GM19395 (cell line): ENCODE data around the gene NUDT19.
"Not testable (repeated sequence)": the region's sequence is repeated elsewhere in the genome, so short reads cannot be mapped to it uniquely, and the experiment has no call there.

ENCODE experiments used
- ATAC-seq: cut with Tn5 transposase; IDR thresholded peaks from one replicate; pipeline ENCODE4 v1.9.1; 2021; ENCODE audit warnings: mild to moderate bottlenecking, moderate library complexity; ENCODE audit not compliant: unreplicated experiment

The NUDT19 gene

DNA sequence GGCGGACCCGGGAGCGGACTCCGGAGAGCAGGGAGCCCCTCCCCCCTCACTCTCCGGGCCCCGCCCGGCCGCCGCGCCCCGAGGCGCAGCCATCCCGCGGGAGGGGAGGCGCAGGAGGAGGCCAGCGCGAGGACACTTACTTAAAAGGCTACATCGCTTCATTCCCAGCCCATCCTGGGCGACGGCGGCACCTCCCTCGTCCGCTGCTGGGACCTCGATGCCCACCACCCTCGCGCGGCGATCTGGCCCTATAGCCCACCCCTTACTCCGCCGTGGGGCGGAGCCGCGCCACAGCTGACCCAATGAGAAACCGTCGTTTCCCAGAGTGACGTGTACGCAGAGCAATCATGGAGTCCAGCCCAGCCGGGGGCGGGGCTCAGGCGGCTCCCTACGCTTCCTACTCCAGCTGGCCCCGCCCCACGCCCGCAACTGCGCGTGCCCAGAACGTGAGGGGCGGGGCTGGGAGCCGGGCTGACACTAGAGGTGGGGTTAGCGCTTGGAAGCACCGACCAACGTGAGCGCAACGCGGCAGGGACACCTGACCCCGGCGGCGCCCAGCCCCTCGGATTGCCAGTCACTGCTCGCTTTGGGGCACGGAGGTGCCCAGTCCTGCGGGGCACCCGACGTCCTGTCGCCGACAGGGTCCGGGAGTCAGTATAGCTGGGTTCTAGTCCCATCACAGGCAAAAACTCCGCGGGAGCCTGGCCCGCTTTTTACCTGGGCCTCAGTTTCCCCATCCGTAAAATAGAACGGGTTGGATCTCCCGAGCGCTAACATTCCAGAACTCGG is 16.5 kb upstream of the NUDT19 start, which contains the start of gene ANKRD27:
ANKRD27 (minus strand) TSS at position 250 of the 789 bp plus-strand sequence. CDS start 16,165 bp downstream, outside the sequence.
- ATAC-seq = peak; percentile 98

DNA sequence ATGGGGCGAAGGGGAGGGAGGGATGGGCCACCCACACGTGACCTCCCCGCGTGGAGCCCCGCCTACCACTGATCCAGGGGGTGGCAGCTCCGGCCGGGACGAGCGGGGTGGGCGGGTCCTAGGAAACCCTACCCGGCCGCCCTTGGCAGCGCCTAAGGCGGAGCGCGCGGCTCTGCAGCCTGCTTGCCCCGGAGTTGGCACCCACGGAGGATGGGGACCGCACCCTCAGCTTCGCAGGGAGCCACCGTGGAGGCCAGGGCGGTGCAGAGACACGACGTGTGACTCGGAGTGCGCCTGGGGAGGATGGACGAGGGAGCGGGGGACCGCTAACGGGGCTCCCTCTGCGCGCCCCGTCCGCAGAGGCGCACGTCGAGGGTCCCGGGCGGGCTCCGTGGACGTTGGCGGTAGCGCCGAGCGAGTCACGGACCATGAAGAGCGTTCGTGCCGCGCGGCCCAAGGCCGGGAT is 15.9 kb upstream of the NUDT19 start, which contains the start of gene RGS9BP:
RGS9BP (plus strand) TSS at position 129 of the 466 bp plus-strand sequence. CDS start 416 bp downstream, outside the sequence.
- ATAC-seq = peak; percentile 26

DNA sequence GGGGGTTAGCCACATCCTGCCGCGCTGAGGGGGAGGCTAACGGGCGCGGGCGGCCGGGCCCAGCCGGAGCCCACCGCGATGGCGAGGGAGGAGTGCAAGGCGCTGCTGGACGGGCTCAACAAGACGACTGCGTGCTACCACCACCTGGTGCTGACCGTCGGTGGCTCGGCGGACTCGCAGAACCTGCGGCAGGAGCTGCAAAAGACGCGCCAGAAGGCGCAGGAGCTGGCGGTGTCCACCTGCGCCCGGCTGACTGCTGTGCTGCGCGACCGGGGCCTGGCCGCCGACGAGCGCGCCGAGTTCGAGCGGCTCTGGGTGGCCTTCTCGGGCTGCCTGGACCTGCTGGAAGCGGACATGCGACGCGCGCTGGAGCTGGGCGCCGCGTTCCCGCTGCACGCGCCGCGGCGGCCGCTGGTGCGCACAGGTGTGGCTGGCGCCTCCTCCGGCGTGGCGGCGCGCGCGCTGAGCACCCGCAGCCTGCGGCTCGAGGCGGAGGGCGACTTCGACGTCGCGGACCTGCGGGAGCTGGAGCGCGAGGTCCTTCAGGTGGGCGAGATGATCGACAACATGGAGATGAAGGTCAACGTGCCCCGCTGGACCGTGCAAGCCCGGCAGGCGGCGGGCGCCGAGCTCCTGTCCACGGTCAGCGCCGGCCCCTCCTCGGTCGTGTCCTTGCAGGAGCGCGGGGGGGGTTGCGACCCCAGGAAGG is 15.3 kb upstream of the NUDT19 start:
- no peak for ATAC-seq

DNA sequence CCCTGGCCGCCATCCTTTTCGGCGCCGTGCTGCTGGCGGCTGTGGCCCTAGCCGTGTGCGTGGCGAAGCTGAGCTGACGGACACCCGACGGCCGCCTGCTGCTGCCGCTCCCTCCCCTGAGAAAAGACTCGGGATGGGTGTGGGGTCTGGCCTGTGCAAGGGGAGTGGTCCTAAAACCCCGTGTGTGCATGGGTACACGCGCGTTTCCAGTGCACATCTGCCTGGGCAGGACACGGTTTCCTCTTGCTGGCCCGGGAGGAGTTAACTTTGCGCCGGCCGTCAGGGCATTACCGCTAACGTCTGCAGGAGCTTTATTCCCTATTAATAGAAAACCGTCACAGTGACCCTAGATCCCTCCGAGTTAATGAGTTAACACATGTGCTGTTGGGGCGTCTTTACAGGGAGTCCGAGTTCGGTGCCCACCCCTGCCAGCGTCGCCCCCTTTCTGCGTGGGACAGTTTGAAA is 14.7 kb upstream of the NUDT19 start:
- ATAC-seq = no peak

DNA sequence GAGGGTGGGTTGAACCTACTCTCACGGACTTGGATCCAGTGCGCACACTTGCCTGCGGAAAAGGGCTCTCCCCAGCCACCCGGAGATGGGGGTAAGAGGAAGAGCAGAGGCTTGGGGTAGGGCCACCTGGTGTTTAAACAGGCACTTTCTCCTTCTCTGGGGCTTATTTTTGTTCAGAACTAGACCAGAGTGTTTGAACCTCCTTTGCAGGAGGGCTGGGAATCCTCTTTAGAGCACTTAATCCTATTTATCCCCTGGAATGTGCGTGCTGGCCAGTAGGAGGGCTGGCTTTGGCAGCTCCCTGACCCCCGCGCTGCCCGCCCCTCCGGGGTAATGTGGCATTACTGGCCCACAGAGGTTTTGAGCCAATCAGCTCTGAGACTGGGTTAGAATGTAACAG is 14.0 kb upstream of the NUDT19 start:
- ATAC-seq = no peak

DNA sequence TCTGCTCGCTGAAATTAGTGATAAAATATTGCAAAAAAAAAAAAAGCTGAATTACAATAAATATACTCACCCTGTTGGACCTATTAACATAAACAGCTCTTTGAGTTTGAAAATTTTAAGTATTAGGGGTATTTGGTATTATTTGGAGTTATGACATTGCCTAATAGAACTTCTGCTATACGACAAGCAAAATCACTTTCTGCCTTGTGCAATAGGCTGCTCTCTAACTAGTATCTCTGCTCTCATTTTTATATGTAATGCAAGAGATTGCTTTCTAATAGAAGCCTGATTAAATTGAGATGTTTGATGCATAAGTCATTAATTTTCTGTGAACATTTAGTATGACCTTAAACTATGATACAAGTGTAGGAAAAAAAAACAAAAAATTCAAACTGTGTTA is 10.6 kb upstream of the NUDT19 start:
- no peak for ATAC-seq

DNA sequence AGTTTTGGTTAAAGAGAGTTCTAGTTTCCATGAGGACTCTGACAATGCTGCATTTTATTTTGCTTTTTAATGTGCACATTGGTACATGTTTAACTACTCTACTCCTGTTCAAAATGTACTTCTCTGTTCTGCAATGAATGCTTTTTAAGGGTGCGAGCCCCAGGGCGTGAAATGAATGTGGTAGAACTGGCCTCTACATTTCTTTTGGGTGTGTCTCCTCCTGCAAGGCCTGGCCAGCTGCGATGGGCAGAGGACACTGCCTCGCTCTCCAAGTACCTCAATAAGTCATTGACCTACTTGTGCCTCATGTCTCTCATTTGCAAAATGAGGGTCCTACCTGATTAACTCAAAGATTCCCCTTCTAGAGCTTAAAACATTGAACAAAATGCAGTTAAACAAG is 9.3 kb upstream of the NUDT19 start:
- no peak for ATAC-seq

DNA sequence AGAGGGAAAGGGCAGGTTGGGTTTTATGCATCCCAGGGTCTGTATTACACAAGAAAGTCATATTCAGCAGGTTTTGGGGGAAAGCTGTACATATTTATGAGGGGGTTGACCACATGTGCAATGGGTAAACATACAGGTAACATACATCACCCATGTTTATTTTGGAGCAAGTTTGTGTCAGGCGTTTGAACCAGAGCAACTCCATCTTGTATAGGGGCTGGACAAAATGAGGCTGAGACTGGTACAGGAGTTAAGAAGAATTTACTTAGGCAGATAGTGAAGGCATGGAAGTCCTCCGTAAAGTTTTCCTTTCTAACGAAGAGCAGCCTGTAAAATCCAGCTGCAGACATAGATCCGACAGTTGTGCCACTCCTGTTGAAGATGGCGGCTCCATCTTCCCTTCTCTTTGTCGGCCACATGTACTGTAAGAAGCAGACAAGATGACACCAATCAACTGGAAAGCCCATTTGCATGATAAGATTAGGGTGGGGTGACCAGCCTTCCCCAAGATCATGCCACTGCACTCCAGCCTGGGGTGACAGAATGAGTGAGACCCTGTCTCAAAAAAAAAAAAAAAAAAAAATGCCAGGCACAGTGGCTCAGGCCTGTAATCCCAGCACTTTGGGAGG is 4.7 kb upstream of the NUDT19 start:
- ATAC-seq = no peak

DNA sequence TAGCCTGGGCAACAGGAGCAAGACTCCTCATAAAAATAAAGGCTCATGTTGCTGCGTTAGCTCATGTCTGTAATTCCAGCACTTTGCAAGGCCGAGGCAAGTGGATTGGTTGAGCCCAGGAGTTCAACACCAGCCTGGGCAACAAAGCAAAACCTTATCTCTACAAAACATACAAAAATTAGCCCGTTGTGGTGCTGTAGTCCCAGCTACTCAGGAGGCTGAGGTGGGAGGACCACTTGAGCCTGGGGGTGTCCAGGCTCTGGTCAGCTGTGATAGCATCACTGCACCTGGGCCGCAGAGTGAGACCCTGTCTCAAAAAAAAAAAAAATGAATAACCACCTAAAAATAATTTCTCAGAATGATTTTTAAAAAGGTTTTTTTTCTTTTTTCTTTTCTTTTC is 3.9 kb upstream of the NUDT19 start:
- no peak for ATAC-seq

DNA sequence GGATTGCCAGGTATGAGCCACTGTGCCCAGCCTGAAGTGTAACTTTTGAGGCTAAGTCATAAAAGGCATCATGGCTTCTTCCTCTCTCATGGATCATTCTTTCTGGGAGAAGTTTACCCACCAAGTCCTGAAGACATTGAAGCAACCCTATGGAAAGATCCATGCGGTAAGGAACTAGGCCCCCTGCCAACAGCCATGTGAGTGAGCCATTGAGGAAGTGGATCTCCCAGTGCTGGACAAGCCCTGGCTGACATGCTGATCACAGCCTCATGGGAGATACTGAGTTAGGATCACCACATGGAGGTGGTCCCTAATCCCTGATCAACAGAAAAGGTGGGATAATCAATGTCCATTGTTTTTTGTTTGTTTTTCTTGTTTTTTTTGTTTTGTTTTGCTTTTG is 3.3 kb upstream of the NUDT19 start:
- ATAC-seq = no peak

DNA sequence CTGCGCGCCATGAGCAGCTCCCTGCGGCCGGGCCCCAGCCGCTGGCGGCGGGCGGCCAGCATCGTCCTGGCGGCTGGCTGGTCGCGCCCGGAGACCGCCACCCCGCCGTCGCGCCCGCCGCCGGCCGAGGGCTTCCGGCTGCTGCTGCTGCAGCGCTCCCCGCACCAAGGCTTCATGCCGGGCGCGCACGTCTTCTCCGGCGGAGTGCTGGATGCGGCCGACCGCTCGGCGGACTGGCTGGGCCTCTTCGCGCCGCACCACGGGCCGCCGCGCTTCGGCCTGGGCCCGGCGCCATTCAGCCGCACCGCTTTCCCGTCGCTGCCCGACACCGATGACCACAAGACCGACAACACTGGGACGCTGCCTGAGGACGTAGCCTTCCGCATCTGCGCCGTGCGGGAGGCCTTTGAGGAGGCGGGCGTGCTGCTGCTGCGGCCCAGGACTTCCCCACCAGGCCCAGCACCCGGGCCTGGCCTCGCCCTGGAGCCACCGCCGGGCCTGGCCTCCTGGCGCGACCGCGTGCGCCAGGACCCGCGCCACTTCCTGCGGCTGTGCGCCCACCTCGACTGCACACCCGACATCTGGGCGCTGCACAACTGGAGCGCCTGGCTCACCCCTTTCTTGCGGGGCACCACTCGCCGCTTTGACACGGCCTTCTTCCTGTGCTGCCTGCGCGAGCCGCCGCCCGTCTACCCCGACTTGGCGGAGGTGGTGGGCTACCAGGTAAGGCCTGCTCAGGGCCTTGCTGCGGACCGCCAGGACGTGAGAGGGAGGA is 518 bp downstream of the NUDT19 start:
- ATAC-seq = peak; percentile 59

DNA sequence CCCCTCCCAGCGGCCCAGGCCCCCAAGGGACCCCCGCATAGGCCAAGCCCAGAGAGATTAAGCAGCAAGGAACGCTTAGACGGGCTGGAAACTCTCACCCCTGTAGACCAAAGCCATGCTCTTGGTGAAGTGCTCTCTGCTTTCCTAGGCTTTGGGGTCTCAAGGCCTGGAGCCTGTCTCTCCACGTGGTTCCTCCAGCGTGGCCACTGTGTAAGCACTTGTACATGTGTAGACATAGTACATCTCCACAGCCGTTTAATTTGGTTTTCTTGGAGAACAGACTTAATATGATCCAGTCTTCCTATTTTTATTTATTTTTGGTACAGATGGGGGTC is 1.1 kb downstream of the NUDT19 start:
- ATAC-seq = peak; percentile 9

DNA sequence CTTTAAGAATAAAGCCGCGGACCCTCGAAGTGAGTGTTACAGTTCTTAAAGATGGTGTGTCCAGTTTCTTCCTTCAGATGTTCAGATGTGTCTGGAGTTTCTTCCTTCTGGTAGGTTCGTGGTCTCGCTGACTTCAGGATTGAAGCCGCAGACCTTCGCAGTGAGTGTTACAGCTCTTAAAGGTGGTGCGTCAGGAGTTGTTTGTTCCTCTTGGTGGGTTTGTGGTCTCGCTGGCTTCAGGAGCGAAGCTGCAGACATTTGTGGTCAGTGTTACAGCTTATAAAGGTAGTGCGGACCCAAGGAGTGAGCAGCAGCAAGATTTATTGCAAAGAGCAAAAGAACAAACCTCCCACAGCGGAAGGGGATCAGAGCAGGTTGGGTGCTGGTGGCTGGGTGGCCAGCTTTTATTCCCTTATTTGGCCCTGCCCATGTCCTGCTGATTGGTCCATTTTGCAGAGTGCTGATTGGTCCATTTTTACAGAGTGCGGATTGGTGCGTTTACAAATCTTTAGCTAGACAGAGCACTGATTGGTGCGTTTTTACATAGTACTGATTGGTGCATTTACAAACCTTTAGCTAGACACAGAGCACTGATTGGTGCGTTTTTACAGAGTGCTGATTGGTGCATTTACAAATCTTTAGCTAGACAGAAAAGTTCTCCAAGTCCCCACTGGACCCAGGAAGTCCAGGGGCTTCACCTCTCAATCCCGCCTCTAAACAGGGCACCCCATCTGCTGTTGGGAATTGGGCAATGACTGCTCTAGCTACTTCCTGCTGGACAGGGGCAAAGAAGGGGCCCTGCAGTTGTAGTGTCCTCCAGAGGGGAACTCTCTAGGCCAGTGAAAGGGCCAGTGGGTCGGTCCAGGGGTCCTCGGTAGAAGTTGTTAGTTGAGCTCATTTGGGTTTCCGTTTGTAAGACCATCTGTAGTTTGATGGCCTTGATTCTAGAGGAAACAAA is 1.8 kb downstream of the NUDT19 start:
- not testable (repeated sequence) for ATAC-seq

DNA sequence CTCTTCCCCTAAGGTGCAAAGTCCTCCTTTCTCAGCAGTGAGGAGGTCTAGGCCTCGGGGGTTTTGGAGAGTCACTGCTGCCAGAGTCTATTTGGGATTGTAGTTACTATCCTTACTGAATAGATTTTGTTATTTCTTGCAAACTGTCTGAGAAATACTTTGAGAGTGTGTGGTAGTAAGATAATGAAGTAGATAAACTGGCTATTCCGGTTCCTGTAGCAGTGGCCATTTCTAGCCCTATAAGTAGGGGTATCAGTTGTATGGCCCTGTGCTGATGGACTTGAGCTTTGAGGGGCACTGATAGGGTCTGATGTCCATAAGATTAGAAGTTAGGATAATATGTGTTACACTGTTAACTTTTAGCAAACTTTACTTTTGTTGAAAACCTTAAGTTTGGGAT is 2.7 kb downstream of the NUDT19 start:
- not testable (repeated sequence) for ATAC-seq

DNA sequence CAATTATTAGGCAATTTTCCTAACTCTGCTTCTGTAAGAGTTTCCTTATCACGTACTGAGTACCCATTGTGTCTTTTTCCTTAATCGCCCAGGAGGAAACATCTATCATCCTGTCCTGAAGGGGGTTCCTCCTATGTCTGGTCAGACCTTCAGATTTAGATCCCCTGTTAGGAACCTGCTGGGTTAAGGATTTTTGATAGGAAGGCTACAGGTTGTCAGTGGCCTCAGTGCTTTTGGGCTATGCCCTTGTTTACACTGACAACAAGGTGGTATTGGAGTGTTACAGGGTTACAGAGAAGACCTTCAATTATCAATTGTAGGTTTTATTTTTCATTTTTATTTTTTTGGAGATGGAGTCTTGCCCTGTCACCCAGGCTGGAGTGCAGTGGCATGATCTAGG is 3.2 kb downstream of the NUDT19 start:
- not testable (repeated sequence) for ATAC-seq

DNA sequence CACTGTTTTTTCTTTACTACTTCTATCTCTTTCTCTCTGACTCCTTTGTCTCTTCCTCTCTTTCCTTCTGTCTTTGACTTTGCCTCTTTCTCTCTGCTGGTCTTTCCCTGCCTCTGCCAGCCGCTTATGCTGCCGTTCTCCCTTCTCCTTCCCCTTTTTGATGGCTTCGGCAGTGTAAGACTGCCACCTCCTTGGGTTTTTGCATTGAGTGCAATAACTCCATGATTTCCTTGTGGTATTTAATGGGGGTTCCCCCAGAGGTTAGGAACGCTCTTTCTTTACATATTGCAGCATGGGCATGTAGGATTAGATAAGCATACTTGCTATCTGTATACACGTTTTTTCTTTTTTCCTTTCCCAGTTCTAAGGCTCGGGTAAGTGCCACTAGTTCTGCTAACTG is 3.9 kb downstream of the NUDT19 start:
- not testable (repeated sequence) for ATAC-seq

DNA sequence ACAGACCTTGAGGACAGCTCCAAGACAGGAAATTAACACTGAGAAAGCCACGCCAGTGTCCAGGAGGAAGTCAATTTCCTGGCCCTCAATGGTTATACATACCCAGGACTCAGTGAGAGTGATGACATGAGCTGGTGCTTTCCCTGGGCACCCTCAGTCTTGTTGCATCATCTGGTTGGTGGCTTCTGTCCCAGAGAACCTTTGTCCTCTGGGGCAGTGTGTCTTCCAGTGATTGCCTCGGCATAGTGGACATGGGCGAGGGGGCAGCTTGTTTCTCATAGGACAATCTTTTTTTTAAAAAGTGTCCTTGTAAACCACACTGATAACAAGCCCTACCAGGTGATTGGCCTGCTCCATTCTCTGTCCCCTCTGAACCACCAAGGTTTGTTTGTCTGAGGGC is 5.2 kb downstream of the NUDT19 start:
- not testable (repeated sequence) for ATAC-seq

DNA sequence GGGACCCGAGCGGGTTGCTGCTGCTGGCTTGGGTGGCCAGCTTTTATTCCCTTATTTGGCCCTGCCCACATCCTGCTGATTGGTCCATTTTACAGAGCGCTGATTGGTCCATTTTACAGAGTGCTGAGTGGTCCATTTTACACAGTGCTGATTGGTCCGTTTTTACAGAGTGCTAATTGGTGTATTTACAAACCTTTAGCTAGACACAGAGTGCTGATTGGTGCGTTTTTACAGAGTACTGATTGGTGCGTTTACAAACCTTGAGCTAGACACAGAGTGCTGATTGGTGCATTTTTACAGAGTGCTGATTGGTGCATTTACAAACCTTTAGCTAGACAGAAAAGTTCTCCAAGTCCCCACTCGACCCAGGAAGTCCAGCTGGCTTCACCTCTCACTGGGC is 8.5 kb downstream of the NUDT19 start:
- not testable (repeated sequence) for ATAC-seq

DNA sequence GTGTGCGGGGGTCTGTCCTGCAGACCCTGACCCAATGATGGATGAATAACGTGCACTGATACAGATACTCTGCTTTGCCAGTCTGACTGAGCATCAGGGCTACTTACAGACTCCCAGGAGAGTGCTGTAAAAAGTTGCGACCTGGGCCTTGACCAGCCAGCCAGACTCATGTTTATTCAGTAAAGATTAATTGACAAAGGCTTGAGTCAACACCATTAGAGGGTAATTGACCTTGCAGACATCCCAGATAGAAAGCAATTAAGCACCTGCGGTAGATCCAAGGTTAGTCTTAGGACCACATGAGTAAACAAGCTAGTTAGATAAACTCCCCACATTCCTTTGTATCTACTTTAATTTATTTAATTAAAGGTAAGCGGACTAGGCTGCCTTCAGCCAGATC is 10.4 kb downstream of the NUDT19 start:
- ATAC-seq = no peak

DNA sequence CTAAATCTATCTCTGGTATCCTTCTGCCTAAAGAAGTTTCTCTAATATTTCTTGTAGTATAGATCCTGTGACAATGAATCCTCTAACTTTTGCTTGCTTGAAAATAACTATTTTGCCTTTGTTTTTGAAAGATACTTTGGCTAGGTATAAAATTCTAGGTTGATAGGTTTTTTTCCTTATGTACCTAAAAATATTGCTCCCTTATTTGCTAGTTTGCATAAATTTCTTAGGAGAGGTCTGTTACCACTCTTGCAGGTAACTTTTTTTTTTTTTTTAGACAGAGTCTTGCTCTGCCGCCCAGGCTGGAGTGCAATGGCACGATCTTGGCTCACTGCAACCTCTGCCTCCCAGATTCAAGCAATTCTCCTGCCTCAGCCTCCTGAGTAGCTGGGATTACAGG is 12.4 kb downstream of the NUDT19 start:
- ATAC-seq = not testable (repeated sequence)
